H1 (cell line): ENCODE results near the gene MYO18A.

Experiments
- BRCA1 ChIP-seq: IDR thresholded peaks from 2 replicates; pipeline ENCODE4 v1.6.1; 2012; ENCODE audit warnings: low read depth, low read length, improper control_type of control experiment
- FOSL1 ChIP-seq: IDR thresholded peaks from 2 replicates; pipeline ENCODE4 v1.6.1; 2011; ENCODE audit warnings: mild to moderate bottlenecking, low read depth, low read length, moderate library complexity; ENCODE audit not compliant: insufficient read depth
- GABPA ChIP-seq: IDR thresholded peaks from 2 replicates; pipeline ENCODE4 v1.6.1; 2011; ENCODE audit warnings: mild to moderate bottlenecking, low read length, moderate library complexity, borderline replicate concordance; ENCODE audit not compliant: insufficient read depth
- GTF2F1 ChIP-seq: IDR thresholded peaks from 2 replicates; pipeline ENCODE4 v1.6.1; 2012; ENCODE audit warnings: low read depth, low read length, improper control_type of control experiment, borderline replicate concordance
- KDM1A ChIP-seq: fragments of 200-600, 300-600 bp; sonication (generic); IDR thresholded peaks from 2 replicates; pipeline ENCODE4 v1.7.1; 2016; ENCODE audit warnings: mild to moderate bottlenecking, low read length, borderline replicate concordance
- POLR2AphosphoS5 ChIP-seq: IDR thresholded peaks from 2 replicates; pipeline ENCODE4 v1.6.1; 2011; ENCODE audit warnings: low read depth, low read length
- RFX5 ChIP-seq: IDR thresholded peaks from 2 replicates; pipeline ENCODE4 v1.6.1; 2011; ENCODE audit warnings: low read depth, low read length, improper control_type of control experiment, borderline replicate concordance
- SIN3A ChIP-seq, 2 experiments: IDR thresholded peaks in 1 of 2; conservative IDR thresholded peaks in 1 of 2; 2 replicates each; pipeline ENCODE4 v1.6.1; 2011 to 2012; ENCODE audit warnings: low read length in 2 of 2, improper control_type of control experiment in 1 of 2, low read depth in 1 of 2, mild to moderate bottlenecking in 1 of 2
- TAF1 ChIP-seq: IDR thresholded peaks from 2 replicates; pipeline ENCODE4 v1.6.1; 2011; ENCODE audit warnings: mild to moderate bottlenecking, low read depth, low read length
- TCF12 ChIP-seq: IDR thresholded peaks from 2 replicates; pipeline ENCODE4 v1.6.1; 2011; ENCODE audit warnings: low read depth, mild to moderate bottlenecking, low read length
- YY1 ChIP-seq: IDR thresholded peaks from 2 replicates; pipeline ENCODE4 v1.6.1; 2011; ENCODE audit warnings: low read depth, mild to moderate bottlenecking, low read length
- TF ChIP-seq, protein P1 (sequence below), 3 experiments: IDR thresholded peaks; 1 replicate in 2 of 3; 2 replicates in 1 of 3; pipeline versions ENCODE4 v1.5.1 to v1.6.1; 2011; ENCODE audit warnings: low read length in 3 of 3, mild to moderate bottlenecking in 3 of 3, inconsistent platforms in 2 of 3, low read depth in 1 of 3, moderate library complexity in 1 of 3; ENCODE audit not compliant: insufficient read depth in 1 of 3; ENCODE audit errors: control extremely low read depth in 1 of 3

DNA sequence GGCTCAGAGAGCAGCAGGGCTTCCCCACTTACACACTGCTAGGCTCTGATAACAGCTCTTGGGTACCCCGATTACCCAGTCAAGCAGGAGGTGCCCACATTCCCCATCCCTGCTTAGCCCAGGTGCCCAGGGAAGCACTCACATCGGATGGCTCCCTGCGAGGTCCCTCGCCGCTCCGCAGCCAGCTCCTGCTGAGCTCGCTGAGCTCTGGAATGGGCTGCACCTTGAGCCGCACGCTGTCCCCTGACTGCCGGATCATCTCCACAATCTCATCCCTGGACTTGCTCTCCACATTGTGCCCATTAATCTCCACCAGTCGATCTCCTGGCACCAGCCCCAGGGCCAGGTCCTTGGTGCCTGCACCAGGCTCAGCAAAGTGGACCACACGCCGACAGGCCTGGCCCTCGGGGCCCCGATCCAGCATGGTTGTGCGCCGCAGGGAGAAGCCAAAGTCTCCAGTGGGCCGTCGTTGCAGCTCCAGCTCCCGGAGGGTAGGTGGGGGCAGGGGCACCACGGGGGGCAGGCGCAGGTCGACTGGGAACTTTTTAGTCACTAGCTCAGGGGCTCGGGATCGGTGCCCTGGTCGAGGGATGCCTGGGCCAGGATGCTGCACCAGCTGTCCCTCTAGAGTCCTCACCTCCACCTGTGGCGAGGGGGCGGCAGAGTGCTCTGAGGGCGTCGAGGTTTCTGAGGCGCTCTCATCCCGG lies 14.2 kb downstream of the MYO18A start:
- no peak for TF ChIP-seq POLR2AphosphoS5
- TF ChIP-seq, protein P1, sequence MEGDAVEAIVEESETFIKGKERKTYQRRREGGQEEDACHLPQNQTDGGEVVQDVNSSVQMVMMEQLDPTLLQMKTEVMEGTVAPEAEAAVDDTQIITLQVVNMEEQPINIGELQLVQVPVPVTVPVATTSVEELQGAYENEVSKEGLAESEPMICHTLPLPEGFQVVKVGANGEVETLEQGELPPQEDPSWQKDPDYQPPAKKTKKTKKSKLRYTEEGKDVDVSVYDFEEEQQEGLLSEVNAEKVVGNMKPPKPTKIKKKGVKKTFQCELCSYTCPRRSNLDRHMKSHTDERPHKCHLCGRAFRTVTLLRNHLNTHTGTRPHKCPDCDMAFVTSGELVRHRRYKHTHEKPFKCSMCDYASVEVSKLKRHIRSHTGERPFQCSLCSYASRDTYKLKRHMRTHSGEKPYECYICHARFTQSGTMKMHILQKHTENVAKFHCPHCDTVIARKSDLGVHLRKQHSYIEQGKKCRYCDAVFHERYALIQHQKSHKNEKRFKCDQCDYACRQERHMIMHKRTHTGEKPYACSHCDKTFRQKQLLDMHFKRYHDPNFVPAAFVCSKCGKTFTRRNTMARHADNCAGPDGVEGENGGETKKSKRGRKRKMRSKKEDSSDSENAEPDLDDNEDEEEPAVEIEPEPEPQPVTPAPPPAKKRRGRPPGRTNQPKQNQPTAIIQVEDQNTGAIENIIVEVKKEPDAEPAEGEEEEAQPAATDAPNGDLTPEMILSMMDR (IDR thresholded peaks at IDR 0.05; ENCODE audit: control extremely low read depth in 1 of 3, insufficient read depth in 1 of 3, low read depth in 1 of 3, low read length in 3 of 3) = no peak
- TF ChIP-seq BRCA1 = no peak
- no peak for TF ChIP-seq RFX5
- no peak for TF ChIP-seq KDM1A
- TF ChIP-seq YY1 = no peak
- no peak for TF ChIP-seq TCF12
- TF ChIP-seq TAF1 = no peak
- no peak for TF ChIP-seq GABPA
- TF ChIP-seq FOSL1 = no peak
- no peak for TF ChIP-seq GTF2F1
- TF ChIP-seq SIN3A (conservative IDR thresholded peaks at IDR 0.05 in 1 of 2, IDR thresholded peaks at IDR 0.05 in 1 of 2; ENCODE audit: low read depth in 1 of 2, low read length in 2 of 2) = no peak
